Bronchial epithelial cell (primary cell): Measurements from ENCODE around the gene ZDHHC9. TPM values are rescaled to one million over a fixed set of nuclear protein-coding genes. Genes with fewer than 3 reads are reported as not detected.
A peak's percentile ranks its signal among the peaks of the same experiment; 100 is the strongest.
"Not testable (repeated sequence)": the region's sequence is repeated elsewhere in the genome, so short reads cannot be mapped to it uniquely, and the experiment has no call there.

Source experiments
- DNase-seq: peaks from one replicate; pipeline ENCODE4 v3.0.0-alpha.2; 2010; ENCODE audit warnings: low read depth
- FAIRE-seq: peaks from 2 replicates; lab custom pipeline; 2011; peaks lifted over from hg19 to GRCh38; lab: Jason Lieb, UNC
- H3K27me3 ChIP-seq: 2 replicates; pipeline ENCODE4 v1.5.1; 2011; ENCODE audit warnings: low read length; ENCODE audit not compliant: control insufficient read depth, insufficient read depth
- H3K36me3 ChIP-seq: 2 replicates; pipeline ENCODE4 v1.5.1; 2011; ENCODE audit warnings: low read length; ENCODE audit not compliant: control insufficient read depth, insufficient read depth
- H3K4me3 ChIP-seq: 2 replicates; pipeline ENCODE4 v1.5.1; 2011; ENCODE audit warnings: mild to moderate bottlenecking, low read depth, low read length, control low read depth
- total RNA-seq: library from RNA; depleted of rRNA; stranded (reverse); fragments of >200 nt; gene quantifications from 2 replicates; pipeline ENCODE4 v1.2.1, GENCODE V29; 2014
- TF ChIP-seq, protein P1 (sequence below): IDR thresholded peaks from 2 replicates; pipeline ENCODE4 v1.5.1; 2011; ENCODE audit warnings: mild to moderate bottlenecking, moderate library complexity, low read length, control low read depth, inconsistent platforms; ENCODE audit not compliant: insufficient read depth, severe bottlenecking

The ZDHHC9 gene
- 15.4 and 17.1 TPM in 2 replicates for total RNA-seq

DNA sequence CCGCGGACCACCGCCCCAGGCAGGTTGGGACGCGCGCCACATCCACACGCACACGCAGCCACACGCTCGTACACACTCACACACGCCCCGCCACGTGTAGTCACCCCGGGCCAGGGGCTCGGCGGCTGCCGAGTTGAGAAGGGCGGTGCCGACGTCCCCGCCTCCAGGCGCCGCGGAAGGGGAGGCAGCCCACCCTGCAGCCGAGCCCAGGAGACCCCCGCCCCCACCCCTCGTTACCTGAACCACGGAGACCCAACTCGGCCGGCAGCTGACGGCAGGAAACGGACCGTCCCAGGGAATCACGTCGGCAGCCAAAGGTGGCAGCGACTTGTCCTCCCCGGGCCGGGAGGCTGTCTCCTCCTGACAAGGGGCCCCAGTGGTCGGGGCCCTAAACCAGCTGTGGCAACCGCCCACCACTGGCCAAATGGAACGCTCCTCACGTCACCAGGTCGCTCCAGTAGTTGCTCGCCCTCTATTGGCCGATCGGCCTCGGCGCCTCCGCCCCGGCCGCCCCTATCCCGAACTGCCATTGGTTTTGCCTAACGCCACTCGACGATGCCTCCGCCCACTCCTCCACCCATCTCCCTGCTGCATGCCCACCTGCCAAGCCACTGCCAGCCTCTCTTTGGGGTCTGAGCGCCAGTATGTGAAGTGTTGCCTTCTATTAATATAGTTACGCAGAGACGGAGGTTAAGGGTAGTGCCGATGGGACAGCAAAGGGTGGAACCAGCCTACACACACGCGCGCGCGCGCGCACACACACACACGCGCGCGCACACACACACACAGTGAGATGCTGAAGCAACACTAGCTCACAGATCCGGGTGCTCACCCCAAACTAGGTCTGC, at the start of gene ZDHHC9:
Gene ZDHHC9 (minus strand): TSS at position 428 of the 848 bp plus-strand sequence. CDS start 1,941 bp downstream, outside the sequence.
- TF ChIP-seq, protein P1, sequence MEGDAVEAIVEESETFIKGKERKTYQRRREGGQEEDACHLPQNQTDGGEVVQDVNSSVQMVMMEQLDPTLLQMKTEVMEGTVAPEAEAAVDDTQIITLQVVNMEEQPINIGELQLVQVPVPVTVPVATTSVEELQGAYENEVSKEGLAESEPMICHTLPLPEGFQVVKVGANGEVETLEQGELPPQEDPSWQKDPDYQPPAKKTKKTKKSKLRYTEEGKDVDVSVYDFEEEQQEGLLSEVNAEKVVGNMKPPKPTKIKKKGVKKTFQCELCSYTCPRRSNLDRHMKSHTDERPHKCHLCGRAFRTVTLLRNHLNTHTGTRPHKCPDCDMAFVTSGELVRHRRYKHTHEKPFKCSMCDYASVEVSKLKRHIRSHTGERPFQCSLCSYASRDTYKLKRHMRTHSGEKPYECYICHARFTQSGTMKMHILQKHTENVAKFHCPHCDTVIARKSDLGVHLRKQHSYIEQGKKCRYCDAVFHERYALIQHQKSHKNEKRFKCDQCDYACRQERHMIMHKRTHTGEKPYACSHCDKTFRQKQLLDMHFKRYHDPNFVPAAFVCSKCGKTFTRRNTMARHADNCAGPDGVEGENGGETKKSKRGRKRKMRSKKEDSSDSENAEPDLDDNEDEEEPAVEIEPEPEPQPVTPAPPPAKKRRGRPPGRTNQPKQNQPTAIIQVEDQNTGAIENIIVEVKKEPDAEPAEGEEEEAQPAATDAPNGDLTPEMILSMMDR: no peak

GRCh38 chrX:129877401-129877800, 33.7 kb upstream of the ZDHHC9 start:
- TF ChIP-seq, protein P1: no peak
- DNase-seq: no peak
- Histone ChIP-seq H3K27me3 (no peaks in the 10 kb centered on the region), H3K4me3 (no peak overlapping the region), H3K36me3 (no peaks in the 10 kb centered on the region)
- no peak for FAIRE-seq

More for the DNA sequence above, at the start of gene ZDHHC9:
- Histone ChIP-seq H3K4me3 (peak within 1 kb of the TSS; percentile 81), H3K36me3 (peaks cover 2% of the 10 kb centered on the region), H3K27me3 (no peaks in the 10 kb centered on the region)
- no peak for FAIRE-seq
- peak; percentile 65 for DNase-seq

DNA sequence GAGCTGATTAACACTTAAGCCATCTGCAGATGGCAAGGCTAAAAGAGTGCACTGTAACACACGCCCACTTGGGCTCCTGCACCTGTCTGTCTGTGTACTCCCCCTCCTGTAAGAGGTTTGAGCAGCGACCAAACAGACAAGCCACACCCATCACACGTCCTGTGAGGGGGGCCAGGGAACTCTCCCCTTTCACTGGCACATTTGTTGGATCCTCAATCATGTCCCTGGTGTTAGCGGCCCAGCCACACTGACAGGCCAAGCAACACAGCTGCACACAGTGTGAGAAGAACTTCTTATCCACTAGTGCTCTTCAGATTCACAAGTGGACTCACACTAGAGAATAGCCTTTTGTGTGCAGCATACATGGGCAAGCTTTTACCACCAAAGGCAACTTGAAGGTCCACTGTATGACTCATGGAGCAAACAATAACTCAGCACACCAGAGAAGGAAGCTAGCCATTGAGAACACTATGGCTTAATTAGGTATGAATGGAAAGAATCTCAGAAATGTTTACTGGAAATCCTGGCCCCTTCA, 33.2 kb upstream of the ZDHHC9 start:
- Histone ChIP-seq H3K27me3 (no peaks in the 10 kb centered on the region), H3K4me3 (no peak overlapping the region), H3K36me3 (no peaks in the 10 kb centered on the region)
- no peak for FAIRE-seq
- DNase-seq: peak; percentile 58
- TF ChIP-seq, protein P1: no peak

DNA sequence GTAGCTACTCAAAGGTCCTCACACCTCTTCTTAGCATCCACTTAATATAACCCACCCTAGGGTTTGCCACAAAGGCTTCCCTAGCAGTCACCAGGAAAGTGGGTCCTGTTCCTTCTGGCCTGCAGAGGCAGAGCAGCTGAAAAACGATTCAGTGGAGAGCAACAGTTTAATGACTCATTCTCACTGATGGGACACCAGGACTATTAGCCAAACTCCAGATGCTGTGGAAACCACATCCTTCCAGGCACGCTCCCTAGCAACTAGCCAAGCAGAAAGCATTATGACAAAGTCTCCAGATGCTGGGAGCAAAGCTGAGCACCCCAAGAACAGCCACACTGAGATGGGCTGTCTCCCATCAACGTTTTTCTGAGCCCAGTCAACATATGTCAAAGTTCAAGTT, 32.0 kb upstream of the ZDHHC9 start:
- H3K27me3 ChIP-seq: no peaks in the 10 kb centered on the region
- FAIRE-seq: no peak
- TF ChIP-seq, protein P1: no peak
- H3K4me3 ChIP-seq: no peak overlapping the region
- no peaks in the 10 kb centered on the region for H3K36me3 ChIP-seq
- peak; percentile 62 for DNase-seq

- Histone ChIP-seq H3K36me3 (no peaks in the 10 kb centered on the region), H3K4me3 (no peak overlapping the region), H3K27me3 (no peaks in the 10 kb centered on the region)
- no peak for FAIRE-seq
- no peak for DNase-seq
- TF ChIP-seq, protein P1: no peak
Observed at GRCh38 chrX:129872524-129872923, 28.8 kb upstream of the ZDHHC9 start.

DNA sequence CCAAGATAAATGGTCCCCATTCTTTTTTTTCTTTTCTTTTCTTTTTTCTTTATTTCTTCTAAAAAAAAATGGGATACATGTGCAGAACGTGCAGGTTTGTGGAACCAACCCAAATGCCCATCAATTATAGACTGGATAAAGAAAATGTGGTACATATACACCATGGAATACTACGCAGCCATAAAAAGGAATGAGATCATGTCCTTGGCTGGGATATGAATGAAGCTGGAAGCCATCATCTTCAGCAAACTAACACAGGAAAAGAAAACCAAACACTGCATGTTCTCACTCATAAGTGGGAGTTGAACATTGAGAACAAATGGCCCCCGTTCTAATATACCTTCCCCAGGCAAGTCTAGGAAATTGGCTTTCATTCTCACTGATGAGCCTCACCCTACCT, 22.6 kb upstream of the ZDHHC9 start:
- H3K27me3 ChIP-seq, FAIRE-seq, DNase-seq, H3K36me3 ChIP-seq, H3K4me3 ChIP-seq: not testable (repeated sequence)

DNA sequence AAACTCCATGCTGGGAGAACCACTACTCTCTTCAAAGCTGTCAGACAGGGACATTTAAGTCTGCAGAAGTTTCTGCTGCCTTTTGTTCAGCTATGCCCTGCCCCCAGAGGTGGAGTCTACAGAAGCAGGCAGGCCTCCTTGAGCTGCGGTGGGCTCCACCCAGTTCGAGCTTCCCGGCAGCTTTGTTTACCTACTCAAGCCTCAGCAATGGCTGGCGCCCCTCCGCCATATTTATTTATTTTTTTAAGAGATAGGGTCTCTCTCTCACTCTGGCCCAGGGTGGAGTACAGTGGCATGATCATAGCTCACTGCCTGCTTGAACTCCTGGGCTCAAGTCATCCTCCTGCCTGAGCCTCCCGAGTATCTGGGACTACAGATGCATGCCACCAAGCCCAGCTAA, 15.4 kb upstream of the ZDHHC9 start:
- DNase-seq, H3K36me3 ChIP-seq, H3K4me3 ChIP-seq, H3K27me3 ChIP-seq, FAIRE-seq: not testable (repeated sequence)

- DNase-seq, FAIRE-seq: not testable (repeated sequence)
Observed at GRCh38 chrX:129851825-129852224, 8.1 kb upstream of the ZDHHC9 start.

More at GRCh38 chrX:129851825-129852224, 8.1 kb upstream of the ZDHHC9 start:
- not testable (repeated sequence) for H3K4me3 ChIP-seq, H3K27me3 ChIP-seq, H3K36me3 ChIP-seq
